ENCODE measurements around the gene KRTAP19-2.

KRTAP19-2 gene

GRCh38 chr21:30479259-30479658 is 8.0 kb downstream of the KRTAP19-2 start:
- Histone ChIP-seq H3K4me3 (ENCODE audit: low read depth in 1 of 5, low read length in 5 of 5) (no peak overlapping the region), H3K36me3 (ENCODE audit: control insufficient read depth in 5 of 5, insufficient read depth in 5 of 5, low read length in 5 of 5) (no peaks in the 10 kb centered on the region), H3K9me3 (ENCODE audit: control insufficient read depth in 5 of 5, low read length in 5 of 5) (no peaks in the 10 kb centered on the region), H3K4me1 (ENCODE audit: control insufficient read depth in 5 of 5, insufficient read depth in 5 of 5, low read length in 5 of 5) (no peaks in the 10 kb centered on the region), H3K27me3 (ENCODE audit: control insufficient read depth in 5 of 5, insufficient read depth in 4 of 5, low read length in 5 of 5) (no peaks in the 10 kb centered on the region), H3K9ac (ENCODE audit: low read length in 5 of 5) (no peak overlapping the region), H3K27ac (ENCODE audit: low read depth, low read length) (no peak overlapping the region)

GRCh38 chr21:30478004-30478403 is 9.2 kb downstream of the KRTAP19-2 start:
- Histone ChIP-seq H3K9ac (ENCODE audit: low read length in 5 of 5) (no peak overlapping the region), H3K36me3 (ENCODE audit: control insufficient read depth in 5 of 5, insufficient read depth in 5 of 5, low read length in 5 of 5) (no peaks in the 10 kb centered on the region)

GRCh38 chr21:30468900-30469714 is 18.1 kb downstream of the KRTAP19-2 start:
- H3K4me3 ChIP-seq (ENCODE audit: low read depth in 1 of 5, low read length in 5 of 5): no peak overlapping the region
- H3K4me1 ChIP-seq (ENCODE audit: control insufficient read depth in 5 of 5, insufficient read depth in 5 of 5, low read length in 5 of 5): no peaks in the 10 kb centered on the region
- H3K36me3 ChIP-seq (ENCODE audit: control insufficient read depth in 5 of 5, insufficient read depth in 5 of 5, low read length in 5 of 5): no peaks in the 10 kb centered on the region
- no peak overlapping the region for H3K27ac ChIP-seq (ENCODE audit: low read depth, low read length)
- no peak overlapping the region for H3K9ac ChIP-seq (ENCODE audit: low read length in 5 of 5)
- no peaks in the 10 kb centered on the region for H3K9me3 ChIP-seq (ENCODE audit: control insufficient read depth in 5 of 5, low read length in 5 of 5)
- no peaks in the 10 kb centered on the region for H3K27me3 ChIP-seq (ENCODE audit: control insufficient read depth in 5 of 5, insufficient read depth in 4 of 5, low read length in 5 of 5)

More at GRCh38 chr21:30478004-30478403, 9.2 kb downstream of the KRTAP19-2 start:
- Histone ChIP-seq H3K27ac (ENCODE audit: low read depth, low read length) (no peak overlapping the region), H3K27me3 (ENCODE audit: control insufficient read depth in 5 of 5, insufficient read depth in 4 of 5, low read length in 5 of 5) (no peaks in the 10 kb centered on the region), H3K4me1 (ENCODE audit: control insufficient read depth in 5 of 5, insufficient read depth in 5 of 5, low read length in 5 of 5) (no peaks in the 10 kb centered on the region), H3K4me3 (ENCODE audit: low read depth in 1 of 5, low read length in 5 of 5) (no peak overlapping the region), H3K9me3 (ENCODE audit: control insufficient read depth in 5 of 5, low read length in 5 of 5) (no peaks in the 10 kb centered on the region)

GRCh38 chr21:30463713-30464112 is 23.5 kb downstream of the KRTAP19-2 start:
- Histone ChIP-seq H3K27me3 (ENCODE audit: control insufficient read depth in 5 of 5, insufficient read depth in 4 of 5, low read length in 5 of 5) (no peaks in the 10 kb centered on the region), H3K9ac (ENCODE audit: low read length in 5 of 5) (no peak overlapping the region), H3K4me3 (ENCODE audit: low read depth in 1 of 5, low read length in 5 of 5) (no peak overlapping the region), H3K27ac (ENCODE audit: low read depth, low read length) (no peak overlapping the region), H3K9me3 (ENCODE audit: control insufficient read depth in 5 of 5, low read length in 5 of 5) (no peaks in the 10 kb centered on the region), H3K36me3 (ENCODE audit: control insufficient read depth in 5 of 5, insufficient read depth in 5 of 5, low read length in 5 of 5) (no peaks in the 10 kb centered on the region), H3K4me1 (ENCODE audit: control insufficient read depth in 5 of 5, insufficient read depth in 5 of 5, low read length in 5 of 5) (no peaks in the 10 kb centered on the region)

GRCh38 chr21:30448514-30448913 is 38.7 kb downstream of the KRTAP19-2 start:
- Histone ChIP-seq H3K27me3 (ENCODE audit: control insufficient read depth in 5 of 5, insufficient read depth in 4 of 5, low read length in 5 of 5) (no peaks in the 10 kb centered on the region), H3K9ac (ENCODE audit: low read length in 5 of 5) (no peak overlapping the region), H3K9me3 (ENCODE audit: control insufficient read depth in 5 of 5, low read length in 5 of 5) (no peaks in the 10 kb centered on the region), H3K4me1 (ENCODE audit: control insufficient read depth in 5 of 5, insufficient read depth in 5 of 5, low read length in 5 of 5) (no peaks in the 10 kb centered on the region), H3K4me3 (ENCODE audit: low read depth in 1 of 5, low read length in 5 of 5) (no peak overlapping the region), H3K27ac (ENCODE audit: low read depth, low read length) (no peak overlapping the region), H3K36me3 (ENCODE audit: control insufficient read depth in 5 of 5, insufficient read depth in 5 of 5, low read length in 5 of 5) (no peaks in the 10 kb centered on the region)

GRCh38 chr21:30447056-30447455 is 40.2 kb downstream of the KRTAP19-2 start:
- Histone ChIP-seq H3K27me3 (ENCODE audit: control insufficient read depth in 5 of 5, insufficient read depth in 4 of 5, low read length in 5 of 5) (no peaks in the 10 kb centered on the region), H3K36me3 (ENCODE audit: control insufficient read depth in 5 of 5, insufficient read depth in 5 of 5, low read length in 5 of 5) (no peaks in the 10 kb centered on the region), H3K27ac (ENCODE audit: low read depth, low read length) (no peak overlapping the region), H3K4me3 (ENCODE audit: low read depth in 1 of 5, low read length in 5 of 5) (no peak overlapping the region), H3K4me1 (ENCODE audit: control insufficient read depth in 5 of 5, insufficient read depth in 5 of 5, low read length in 5 of 5) (no peaks in the 10 kb centered on the region), H3K9me3 (ENCODE audit: control insufficient read depth in 5 of 5, low read length in 5 of 5) (no peaks in the 10 kb centered on the region), H3K9ac (ENCODE audit: low read length in 5 of 5) (no peak overlapping the region)

GRCh38 chr21:30444204-30444603 is 43.0 kb downstream of the KRTAP19-2 start:
- Histone ChIP-seq H3K27ac (ENCODE audit: low read depth, low read length) (no peak overlapping the region), H3K9me3 (ENCODE audit: control insufficient read depth in 5 of 5, low read length in 5 of 5) (no peaks in the 10 kb centered on the region), H3K4me1 (ENCODE audit: control insufficient read depth in 5 of 5, insufficient read depth in 5 of 5, low read length in 5 of 5) (no peaks in the 10 kb centered on the region), H3K4me3 (ENCODE audit: low read depth in 1 of 5, low read length in 5 of 5) (no peak overlapping the region), H3K9ac (ENCODE audit: low read length in 5 of 5) (no peak overlapping the region), H3K36me3 (ENCODE audit: control insufficient read depth in 5 of 5, insufficient read depth in 5 of 5, low read length in 5 of 5) (no peaks in the 10 kb centered on the region), H3K27me3 (ENCODE audit: control insufficient read depth in 5 of 5, insufficient read depth in 4 of 5, low read length in 5 of 5) (no peaks in the 10 kb centered on the region)

GRCh38 chr21:30443226-30443625 is 44.0 kb downstream of the KRTAP19-2 start:
- Histone ChIP-seq H3K4me1 (ENCODE audit: control insufficient read depth in 5 of 5, insufficient read depth in 5 of 5, low read length in 5 of 5) (no peaks in the 10 kb centered on the region), H3K4me3 (ENCODE audit: low read depth in 1 of 5, low read length in 5 of 5) (no peak overlapping the region), H3K27me3 (ENCODE audit: control insufficient read depth in 5 of 5, insufficient read depth in 4 of 5, low read length in 5 of 5) (no peaks in the 10 kb centered on the region), H3K27ac (ENCODE audit: low read depth, low read length) (no peak overlapping the region), H3K9ac (ENCODE audit: low read length in 5 of 5) (no peak overlapping the region), H3K9me3 (ENCODE audit: control insufficient read depth in 5 of 5, low read length in 5 of 5) (no peaks in the 10 kb centered on the region), H3K36me3 (ENCODE audit: control insufficient read depth in 5 of 5, insufficient read depth in 5 of 5, low read length in 5 of 5) (no peaks in the 10 kb centered on the region)

- Histone ChIP-seq H3K4me1 (ENCODE audit: control insufficient read depth in 5 of 5, insufficient read depth in 5 of 5, low read length in 5 of 5) (no peaks in the 10 kb centered on the region), H3K36me3 (ENCODE audit: control insufficient read depth in 5 of 5, insufficient read depth in 5 of 5, low read length in 5 of 5) (no peaks in the 10 kb centered on the region), H3K27me3 (ENCODE audit: control insufficient read depth in 5 of 5, insufficient read depth in 4 of 5, low read length in 5 of 5) (no peaks in the 10 kb centered on the region), H3K27ac (ENCODE audit: low read depth, low read length) (no peak within 1 kb of the TSS), H3K9me3 (ENCODE audit: control insufficient read depth in 5 of 5, low read length in 5 of 5) (no peaks in the 10 kb centered on the region), H3K9ac (ENCODE audit: low read length in 5 of 5) (no peak within 1 kb of the TSS), H3K4me3 (ENCODE audit: low read depth in 1 of 5, low read length in 5 of 5) (no peak within 1 kb of the TSS)
Measured at GRCh38 chr21:30439975-30440374, 47.3 kb downstream of the KRTAP19-2 start, which contains the start of gene KRTAP15-1. KRTAP15-1 (plus strand) TSS chr21:30440275; CDS start chr21:30440328, 53 bp downstream.

Data from subcutaneous abdominal adipose tissue (tissue), 5 donors.